K562 (cell line): ENCODE data around the gene CLIP2. TPM values are rescaled to one million over a fixed set of nuclear protein-coding genes. Genes with fewer than 3 reads are reported as not detected.

Experiments
- CBX1 ChIP-seq: sonication (generic); IDR thresholded peaks from 2 replicates; pipeline ENCODE4 v1.6.1; 2016; ENCODE audit warnings: antibody characterized with exemption, low read depth, mild to moderate bottlenecking
- CBX8 ChIP-seq: fragments of 200-600 bp; sonication (generic); IDR thresholded peaks from 2 replicates; pipeline ENCODE4 v1.6.1; 2012; ENCODE audit warnings: borderline replicate concordance, mixed run types, low read depth, mild to moderate bottlenecking, moderate library complexity, mixed read lengths, low read length, control low read depth, inconsistent platforms; ENCODE audit not compliant: poor library complexity, severe bottlenecking; ENCODE audit errors: extremely low read depth
- FUS ChIP-seq: fragments of 200-400 bp; formaldehyde crosslinking; optimal IDR thresholded peaks from 2 replicates; pipeline ENCODE3; 2017; ENCODE audit warnings: low read depth, low read length
- KDM1A ChIP-seq, 2 experiments: fragments of 450-650 bp; IDR thresholded peaks; 2 replicates each; pipeline ENCODE4 v1.6.1; 2016; ENCODE audit warnings: mild to moderate bottlenecking in 2 of 2
- MAFG ChIP-seq: fragments of 450-650 bp; conservative IDR thresholded peaks from 2 replicates; pipeline ENCODE4 v1.6.1; 2016; ENCODE audit warnings: missing genetic modification characterization, missing compliant biosample characterization
- NFIC ChIP-seq: fragments of 450-650 bp; IDR thresholded peaks from 2 replicates; pipeline ENCODE4 v1.6.1; 2017; ENCODE audit warnings: mild to moderate bottlenecking, inconsistent platforms
- NFXL1 ChIP-seq: fragments of 450-650 bp; formaldehyde crosslinking; IDR thresholded peaks from 2 replicates; pipeline ENCODE4 v1.4.0; 2021; ENCODE audit warnings: mild to moderate bottlenecking
- OTX1 ChIP-seq: fragments of 450-650 bp; formaldehyde crosslinking; IDR thresholded peaks from 2 replicates; pipeline ENCODE4 v1.4.0; 2022; ENCODE audit warnings: mild to moderate bottlenecking
- PHB2 ChIP-seq: fragments of 450-650 bp; IDR thresholded peaks from 2 replicates; pipeline ENCODE4 v1.6.1; 2017; ENCODE audit warnings: low read depth
- TAL1 ChIP-seq: fragments of 450-650 bp; IDR thresholded peaks from 2 replicates; pipeline ENCODE4 v1.6.1; 2016; ENCODE audit warnings: mild to moderate bottlenecking
- U2AF1 ChIP-seq: fragments of 200-400 bp; formaldehyde crosslinking; optimal IDR thresholded peaks from 2 replicates; pipeline ENCODE3; 2017; ENCODE audit warnings: mild to moderate bottlenecking, low read depth, low read length, moderate library complexity
- ZNF384 ChIP-seq: IDR thresholded peaks from 2 replicates; pipeline ENCODE4 v1.6.1; 2012; ENCODE audit warnings: low read depth, low read length, improper control_type of control experiment
- ZNF75A ChIP-seq: fragments of 450-650 bp; formaldehyde crosslinking; IDR thresholded peaks from 2 replicates; pipeline ENCODE4 v1.4.0; 2020; ENCODE audit warnings: mild to moderate bottlenecking
- polyA plus RNA-seq, 8 experiments: library from polyadenylated mRNA; depleted of rRNA in 4 of 8; stranded (reverse) in 5 of 8; unstranded in 3 of 8; fragments of >200 nt; fragmentation: Nextera tagmentation in 2 of 8; fragmentation: Illumina TruSeq in 1 of 8; extraction: Ambion mirVana in 2 of 8; extraction: Trizol in 1 of 8; gene quantifications; 2 replicates each; pipeline versions ENCODE4 v1.2.1 to v1.2.3, GENCODE V29; 2011 to 2014; ENCODE audit warnings: inconsistent platforms in 1 of 8, missing spikeins in 1 of 8
- total RNA-seq, 7 experiments: library from RNA; depleted of rRNA in 6 of 7; stranded (reverse); fragments of >200 nt in 6 of 7; fragmentation: Illumina TruSeq in 2 of 7; extraction: Trizol in 2 of 7; gene quantifications; 2 replicates each; pipeline versions ENCODE4 v1.2.1 to v1.2.3, GENCODE V29; 2011 to 2021; ENCODE audit warnings: low replicate concordance in 1 of 7
- TF ChIP-seq, protein P1 (sequence below): fragments of 250-450 bp; sonication (Bioruptor Pico); IDR thresholded peaks from 2 replicates; pipeline ENCODE4 v1.8.0; 2021; ENCODE audit warnings: mild to moderate bottlenecking, moderate library complexity
- TF ChIP-seq, protein P2 (sequence below): fragments of 250-450 bp; sonication (Bioruptor Pico); IDR thresholded peaks from 2 replicates; pipeline ENCODE4 v1.4.0; 2020; ENCODE audit warnings: mild to moderate bottlenecking, moderate library complexity
- TF ChIP-seq, protein P3 (sequence below): fragments of 450-650 bp; formaldehyde crosslinking; IDR thresholded peaks from 2 replicates; pipeline ENCODE4 v1.4.0; 2022; ENCODE audit warnings: mild to moderate bottlenecking, moderate library complexity
- TF ChIP-seq, protein P4 (sequence below): fragments of 450-650 bp; IDR thresholded peaks from 2 replicates; pipeline ENCODE4 v1.6.1; 2016

Gene CLIP2
- total and polyA plus RNA-seq, 9 of the 15 experiments (the other 6 are each of a cell fraction or from before 2014, with no cell fraction given): 0.07 to 5.4 (median 2.1) TPM

DNA sequence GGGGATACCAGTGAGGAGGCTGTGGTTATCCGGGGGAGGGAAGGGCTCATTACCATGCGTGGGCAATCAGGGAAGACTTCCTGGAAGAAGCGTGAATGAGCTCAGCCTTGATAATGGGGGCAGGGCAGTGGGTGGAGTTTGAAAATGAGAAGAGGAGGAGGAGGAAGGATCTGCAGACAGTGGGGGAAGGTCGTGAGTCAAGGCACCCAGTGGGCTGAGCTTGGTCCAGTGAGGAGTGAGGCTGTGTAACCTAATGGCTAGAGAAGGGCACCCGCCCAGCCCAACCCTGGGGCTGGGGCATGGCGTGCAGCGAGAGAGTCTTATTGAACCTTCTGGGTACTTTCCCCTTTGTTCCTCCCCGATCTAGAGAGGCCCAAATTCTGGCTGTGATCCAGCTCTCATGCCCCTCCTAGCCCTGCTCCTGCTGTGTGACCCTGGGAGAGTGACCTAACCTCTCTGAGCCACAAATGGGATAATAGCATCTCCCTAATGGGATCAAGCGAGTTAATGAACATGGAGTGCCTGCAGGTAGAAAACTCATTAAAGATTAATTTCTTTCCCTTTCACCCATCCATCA, 31.5 kb downstream of the CLIP2 start (continued):
- TF ChIP-seq, protein P1, sequence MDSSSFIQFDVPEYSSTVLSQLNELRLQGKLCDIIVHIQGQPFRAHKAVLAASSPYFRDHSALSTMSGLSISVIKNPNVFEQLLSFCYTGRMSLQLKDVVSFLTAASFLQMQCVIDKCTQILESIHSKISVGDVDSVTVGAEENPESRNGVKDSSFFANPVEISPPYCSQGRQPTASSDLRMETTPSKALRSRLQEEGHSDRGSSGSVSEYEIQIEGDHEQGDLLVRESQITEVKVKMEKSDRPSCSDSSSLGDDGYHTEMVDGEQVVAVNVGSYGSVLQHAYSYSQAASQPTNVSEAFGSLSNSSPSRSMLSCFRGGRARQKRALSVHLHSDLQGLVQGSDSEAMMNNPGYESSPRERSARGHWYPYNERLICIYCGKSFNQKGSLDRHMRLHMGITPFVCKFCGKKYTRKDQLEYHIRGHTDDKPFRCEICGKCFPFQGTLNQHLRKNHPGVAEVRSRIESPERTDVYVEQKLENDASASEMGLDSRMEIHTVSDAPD: no peak
- TF ChIP-seq FUS: no peak
- TF ChIP-seq NFIC: peak; percentile 75
- TF ChIP-seq KDM1A (IDR thresholded peaks at IDR 0.05): peak; percentile 84 to 91
- TF ChIP-seq, protein P2, sequence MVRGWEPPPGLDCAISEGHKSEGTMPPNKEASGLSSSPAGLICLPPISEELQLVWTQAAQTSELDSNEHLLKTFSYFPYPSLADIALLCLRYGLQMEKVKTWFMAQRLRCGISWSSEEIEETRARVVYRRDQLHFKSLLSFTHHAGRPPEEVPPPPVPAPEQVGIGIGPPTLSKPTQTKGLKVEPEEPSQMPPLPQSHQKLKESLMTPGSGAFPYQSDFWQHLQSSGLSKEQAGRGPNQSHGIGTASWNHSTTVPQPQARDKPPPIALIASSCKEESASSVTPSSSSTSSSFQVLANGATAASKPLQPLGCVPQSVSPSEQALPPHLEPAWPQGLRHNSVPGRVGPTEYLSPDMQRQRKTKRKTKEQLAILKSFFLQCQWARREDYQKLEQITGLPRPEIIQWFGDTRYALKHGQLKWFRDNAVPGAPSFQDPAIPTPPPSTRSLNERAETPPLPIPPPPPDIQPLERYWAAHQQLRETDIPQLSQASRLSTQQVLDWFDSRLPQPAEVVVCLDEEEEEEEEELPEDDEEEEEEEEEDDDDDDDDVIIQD (CRISPR knock-in tag): no peak
- no peak for TF ChIP-seq PHB2
- TF ChIP-seq, protein P3, sequence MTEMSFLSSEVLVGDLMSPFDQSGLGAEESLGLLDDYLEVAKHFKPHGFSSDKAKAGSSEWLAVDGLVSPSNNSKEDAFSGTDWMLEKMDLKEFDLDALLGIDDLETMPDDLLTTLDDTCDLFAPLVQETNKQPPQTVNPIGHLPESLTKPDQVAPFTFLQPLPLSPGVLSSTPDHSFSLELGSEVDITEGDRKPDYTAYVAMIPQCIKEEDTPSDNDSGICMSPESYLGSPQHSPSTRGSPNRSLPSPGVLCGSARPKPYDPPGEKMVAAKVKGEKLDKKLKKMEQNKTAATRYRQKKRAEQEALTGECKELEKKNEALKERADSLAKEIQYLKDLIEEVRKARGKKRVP (CRISPR knock-in tag): no peak
- TF ChIP-seq ZNF75A (CRISPR knock-in tag): no peak
- TF ChIP-seq U2AF1: no peak
- no peak for TF ChIP-seq CBX8
- no peak for TF ChIP-seq NFXL1 (CRISPR knock-in tag)
- no peak for TF ChIP-seq MAFG (tag)
- no peak for TF ChIP-seq TAL1
- TF ChIP-seq CBX1: peak; percentile 95
- TF ChIP-seq OTX1 (CRISPR knock-in tag): no peak
- TF ChIP-seq, protein P4, sequence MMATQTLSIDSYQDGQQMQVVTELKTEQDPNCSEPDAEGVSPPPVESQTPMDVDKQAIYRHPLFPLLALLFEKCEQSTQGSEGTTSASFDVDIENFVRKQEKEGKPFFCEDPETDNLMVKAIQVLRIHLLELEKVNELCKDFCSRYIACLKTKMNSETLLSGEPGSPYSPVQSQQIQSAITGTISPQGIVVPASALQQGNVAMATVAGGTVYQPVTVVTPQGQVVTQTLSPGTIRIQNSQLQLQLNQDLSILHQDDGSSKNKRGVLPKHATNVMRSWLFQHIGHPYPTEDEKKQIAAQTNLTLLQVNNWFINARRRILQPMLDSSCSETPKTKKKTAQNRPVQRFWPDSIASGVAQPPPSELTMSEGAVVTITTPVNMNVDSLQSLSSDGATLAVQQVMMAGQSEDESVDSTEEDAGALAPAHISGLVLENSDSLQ: no peak
- TF ChIP-seq ZNF384: no peak
